Keratinocyte (primary cell): ENCODE measurements around the gene PTPRN2.

Source experiments
- EZH2 ChIP-seq: IDR thresholded peaks from one replicate; pipeline ENCODE4 v1.6.1; 2012; ENCODE audit warnings: inconsistent platforms, mild to moderate bottlenecking, low read length, moderate library complexity
- TF ChIP-seq, protein P1 (sequence below), 3 experiments: IDR thresholded peaks in 1 of 3; conservative IDR thresholded peaks in 1 of 3; optimal IDR thresholded peaks in 1 of 3; 2 replicates in 2 of 3; 3 replicates in 1 of 3; pipeline versions ENCODE3 to v1.5.1; 2011; ENCODE audit warnings: low read length in 3 of 3, mild to moderate bottlenecking in 3 of 3, moderate library complexity in 2 of 3, control low read depth in 1 of 3, inconsistent platforms in 1 of 3; ENCODE audit not compliant: insufficient read depth in 2 of 3; ENCODE audit errors: extremely low read depth in 1 of 3

DNA sequence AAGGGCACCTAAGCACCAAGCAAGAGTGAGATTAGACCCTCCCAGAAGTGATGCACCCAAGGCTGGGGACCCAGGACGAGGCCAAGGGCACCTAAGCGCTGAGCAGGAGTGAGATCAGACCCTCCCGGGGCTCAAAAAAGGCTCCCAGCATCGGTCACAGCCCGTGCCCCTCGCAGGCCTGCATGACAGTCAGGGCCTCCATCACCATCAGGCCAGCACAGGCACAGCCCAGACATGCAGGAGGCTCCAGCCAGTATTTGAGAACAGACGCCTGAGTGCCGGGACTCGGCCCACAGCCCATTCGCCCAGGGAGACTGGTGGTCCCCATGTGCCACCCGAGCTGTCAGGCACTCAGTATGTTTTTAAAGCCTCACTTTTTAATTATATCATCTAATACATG lies 595.9 kb downstream of the PTPRN2 start:
- TF ChIP-seq EZH2 = no peak
- TF ChIP-seq, protein P1, sequence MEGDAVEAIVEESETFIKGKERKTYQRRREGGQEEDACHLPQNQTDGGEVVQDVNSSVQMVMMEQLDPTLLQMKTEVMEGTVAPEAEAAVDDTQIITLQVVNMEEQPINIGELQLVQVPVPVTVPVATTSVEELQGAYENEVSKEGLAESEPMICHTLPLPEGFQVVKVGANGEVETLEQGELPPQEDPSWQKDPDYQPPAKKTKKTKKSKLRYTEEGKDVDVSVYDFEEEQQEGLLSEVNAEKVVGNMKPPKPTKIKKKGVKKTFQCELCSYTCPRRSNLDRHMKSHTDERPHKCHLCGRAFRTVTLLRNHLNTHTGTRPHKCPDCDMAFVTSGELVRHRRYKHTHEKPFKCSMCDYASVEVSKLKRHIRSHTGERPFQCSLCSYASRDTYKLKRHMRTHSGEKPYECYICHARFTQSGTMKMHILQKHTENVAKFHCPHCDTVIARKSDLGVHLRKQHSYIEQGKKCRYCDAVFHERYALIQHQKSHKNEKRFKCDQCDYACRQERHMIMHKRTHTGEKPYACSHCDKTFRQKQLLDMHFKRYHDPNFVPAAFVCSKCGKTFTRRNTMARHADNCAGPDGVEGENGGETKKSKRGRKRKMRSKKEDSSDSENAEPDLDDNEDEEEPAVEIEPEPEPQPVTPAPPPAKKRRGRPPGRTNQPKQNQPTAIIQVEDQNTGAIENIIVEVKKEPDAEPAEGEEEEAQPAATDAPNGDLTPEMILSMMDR (optimal IDR thresholded peaks at IDR 0.05 in 1 of 3, IDR thresholded peaks at IDR 0.05 in 1 of 3, conservative IDR thresholded peaks at IDR 0.05 in 1 of 3; ENCODE audit: extremely low read depth in 1 of 3, insufficient read depth in 2 of 3, low read length in 3 of 3) = no peak
